SK-N-SH (cell line): ENCODE data around the gene RET. TPM values are rescaled to one million over a fixed set of nuclear protein-coding genes. Genes with fewer than 3 reads are reported as not detected.

Experiments
- CTCF ChIA-PET: fragments of 300-600, 350-600 bp; formaldehyde crosslinking; extraction: SDS; loops from one replicate; lab custom pipeline; 2021; lab: Yijun Ruan, JAX
- POLR2A ChIA-PET: fragments of 350-600 bp; sonication (Branson Sonifier 250); formaldehyde crosslinking; extraction: SDS; loops from one replicate; lab custom pipeline; 2020; ENCODE audit warnings: antibody characterized with exemption, inconsistent platforms; lab: Yijun Ruan, JAX
- DNase-seq: peaks from one replicate; pipeline ENCODE4 v3.0.0; 2012
- H2AFZ ChIP-seq: fragments of 200-600 bp; sonication (generic); 2 replicates; pipeline ENCODE4 v1.8.1; 2016; ENCODE audit warnings: antibody characterized with exemption, mild to moderate bottlenecking, low read depth
- H3F3A ChIP-seq: fragments of 200-600 bp; sonication (generic); replicated peaks from 2 replicates; pipeline ENCODE3; 2016; ENCODE audit warnings: antibody characterized with exemption, mild to moderate bottlenecking; ENCODE audit not compliant: insufficient read depth
- H3K27ac ChIP-seq, 2 experiments: fragments of 200-500 bp in 1 of 2; fragments of 200-600 bp in 1 of 2; sonication (Bioruptor generic) in 1 of 2; sonication (generic), shearing (Covaris generic) in 1 of 2; 2 replicates each; pipeline versions ENCODE4 v1.5.1 to v1.6.1; 2014 to 2016; ENCODE audit warnings: low read depth in 2 of 2, inconsistent platforms in 1 of 2, low read length in 1 of 2, mild to moderate bottlenecking in 1 of 2, mixed read lengths in 1 of 2
- H3K27me3 ChIP-seq: fragments of 200-600 bp; sonication (generic), shearing (Covaris generic); 2 replicates; pipeline ENCODE4 v1.6.1; 2016; ENCODE audit warnings: mixed run types; ENCODE audit not compliant: insufficient read depth
- H3K36me3 ChIP-seq, 2 experiments: fragments of 200-500 bp in 1 of 2; fragments of 200-600 bp in 1 of 2; sonication (Bioruptor generic) in 1 of 2; sonication (generic) in 1 of 2; replicated peaks in 1 of 2; 2 replicates each; pipeline versions ENCODE3 to v1.5.1; 2014 to 2016; ENCODE audit warnings: low read length in 1 of 2, mild to moderate bottlenecking in 1 of 2; ENCODE audit not compliant: insufficient read depth in 2 of 2, control insufficient read depth in 1 of 2
- H3K4me1 ChIP-seq, 2 experiments: fragments of 200-500 bp in 1 of 2; fragments of 200-600 bp in 1 of 2; sonication (Bioruptor generic) in 1 of 2; sonication (generic), shearing (Covaris generic) in 1 of 2; 2 replicates each; pipeline versions ENCODE4 v1.5.1 to v1.6.1; 2014 to 2016; ENCODE audit warnings: low read depth in 1 of 2, low read length in 1 of 2, mixed run types in 1 of 2; ENCODE audit not compliant: insufficient read depth in 2 of 2, control insufficient read depth in 1 of 2
- H3K4me2 ChIP-seq: fragments of 200-600 bp; sonication (generic), shearing (Covaris generic); 2 replicates; pipeline ENCODE4 v1.6.1; 2017; ENCODE audit warnings: mixed run types
- H3K4me3 ChIP-seq, 2 experiments: fragments of 200-500 bp in 1 of 2; fragments of 200-600 bp in 1 of 2; sonication (Bioruptor generic) in 1 of 2; sonication (generic), shearing (Covaris generic) in 1 of 2; 2 replicates each; pipeline versions ENCODE4 v1.5.1 to v1.8.1; 2014 to 2016; ENCODE audit warnings: low read depth in 2 of 2, inconsistent platforms in 1 of 2, low read length in 1 of 2, mild to moderate bottlenecking in 1 of 2, mixed read lengths in 1 of 2, moderate library complexity in 1 of 2
- H3K79me2 ChIP-seq: fragments of 200-600 bp; sonication (generic); 2 replicates; pipeline ENCODE4 v1.8.1; 2017; ENCODE audit warnings: mild to moderate bottlenecking; ENCODE audit not compliant: insufficient read depth
- H3K9ac ChIP-seq: fragments of 200-600 bp; sonication (generic); 2 replicates; pipeline ENCODE4 v1.6.1; 2017; ENCODE audit warnings: mixed run types
- H3K9me2 ChIP-seq: fragments of 200-600 bp; sonication (generic); 2 replicates; pipeline ENCODE4 v1.6.1; 2017; ENCODE audit warnings: mixed run types
- H3K9me3 ChIP-seq: fragments of 200-600 bp; sonication (generic); 2 replicates; pipeline ENCODE4 v1.6.1; 2017; ENCODE audit warnings: mixed run types, mild to moderate bottlenecking, moderate library complexity
- H4K20me1 ChIP-seq: fragments of 200-600 bp; sonication (generic); 2 replicates; pipeline ENCODE4 v1.6.1; 2017; ENCODE audit warnings: mild to moderate bottlenecking, mixed run types; ENCODE audit not compliant: insufficient read depth
- EP300 ChIP-seq, 2 experiments: IDR thresholded peaks; 2 replicates each; pipeline versions ENCODE4 v1.4.0 to v1.6.1; 2012; ENCODE audit warnings: borderline replicate concordance in 1 of 2, low read depth in 1 of 2, low read length in 1 of 2
- FOXM1 ChIP-seq: IDR thresholded peaks from 2 replicates; pipeline ENCODE4 v1.4.0; 2012; ENCODE audit warnings: low read depth, mild to moderate bottlenecking
- GABPA ChIP-seq: IDR thresholded peaks from 2 replicates; pipeline ENCODE4 v1.4.0; 2012; ENCODE audit warnings: low read depth, mild to moderate bottlenecking
- MXI1 ChIP-seq: IDR thresholded peaks from 2 replicates; pipeline ENCODE4 v1.6.1; 2012; ENCODE audit warnings: mild to moderate bottlenecking, low read depth, low read length, improper control_type of control experiment
- NFIC ChIP-seq: IDR thresholded peaks from 2 replicates; pipeline ENCODE4 v1.4.0; 2012; ENCODE audit warnings: borderline replicate concordance
- POLR2AphosphoS5 ChIP-seq: IDR thresholded peaks from 2 replicates; pipeline ENCODE4 v1.6.1; 2012; ENCODE audit warnings: low read depth, low read length
- RXRA ChIP-seq: IDR thresholded peaks from 2 replicates; pipeline ENCODE4 v1.4.0; 2012; ENCODE audit warnings: low read depth, mild to moderate bottlenecking, borderline replicate concordance
- SMC3 ChIP-seq: IDR thresholded peaks from 2 replicates; pipeline ENCODE4 v1.6.1; 2012; ENCODE audit warnings: low read depth, low read length, improper control_type of control experiment
- TAF1 ChIP-seq: IDR thresholded peaks from 2 replicates; pipeline ENCODE4 v1.6.1; 2012; ENCODE audit warnings: low read depth, mild to moderate bottlenecking, low read length, moderate library complexity, borderline replicate concordance
- TEAD4 ChIP-seq: IDR thresholded peaks from 2 replicates; pipeline ENCODE4 v1.4.0; 2012; ENCODE audit warnings: mild to moderate bottlenecking, borderline replicate concordance; ENCODE audit not compliant: insufficient read depth
- WGBS: methylation state at CpG from one replicate; pipeline ENCODE4 v1.1.6; 2017; ENCODE audit warnings: low lambda C conversion rate; 5-methylcytosine and 5-hydroxymethylcytosine counted together
- polyA plus RNA-seq, 3 experiments: library from polyadenylated mRNA; depleted of rRNA; stranded (reverse); fragments of >200 nt; gene quantifications; 2 replicates each; pipeline ENCODE4 v1.2.3, GENCODE V29; 2012
- TF ChIP-seq, protein P1 (sequence below): IDR thresholded peaks from 2 replicates; pipeline ENCODE4 v1.4.0; 2012; ENCODE audit warnings: low read depth, borderline replicate concordance
- TF ChIP-seq, protein P2 (sequence below): fragments of 150-350 bp; IDR thresholded peaks from 2 replicates; pipeline ENCODE4 v1.6.1; 2017; ENCODE audit warnings: antibody characterized with exemption, low read length, low read depth, borderline replicate concordance
- TF ChIP-seq, protein P3 (sequence below): IDR thresholded peaks from 2 replicates; pipeline ENCODE4 v1.4.0; 2012; ENCODE audit warnings: low read depth
- TF ChIP-seq, protein P4 (sequence below): IDR thresholded peaks from 2 replicates; pipeline ENCODE4 v1.4.0; 2012; ENCODE audit warnings: low read depth, borderline replicate concordance

RET gene
- polyA plus RNA-seq, 1 of the 3 experiments (the other 2 are of a cell fraction) = 3.2 TPM

DNA sequence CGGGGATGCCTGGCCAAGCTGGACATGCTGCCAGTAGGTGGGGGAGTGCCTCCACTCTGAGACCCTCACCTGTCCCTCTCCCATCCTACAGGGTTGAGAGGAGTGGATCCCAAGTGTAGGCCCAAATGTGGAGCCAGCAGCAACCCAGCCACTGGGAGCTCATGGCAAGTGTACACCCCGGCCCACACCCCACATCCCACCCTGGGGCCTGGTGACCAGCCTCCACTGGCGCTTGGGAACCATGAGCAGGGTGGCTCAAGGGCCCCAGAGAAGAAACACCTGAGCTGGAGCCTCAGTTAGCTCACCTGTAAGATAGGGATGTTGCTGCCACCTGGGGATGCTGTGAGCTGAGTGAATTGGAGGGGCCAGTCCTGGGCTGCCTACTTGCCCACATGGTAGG is 10.4 kb upstream of the RET start:
- Histone ChIP-seq H3K27ac (no peak overlapping the region), H3K4me3 (no peak overlapping the region), H3K36me3 (no peaks in the 10 kb centered on the region), H3F3A (no peaks in the 10 kb centered on the region), H4K20me1 (no peaks in the 10 kb centered on the region), H3K79me2 (no peaks in the 10 kb centered on the region), H3K9ac (no peak overlapping the region), H3K9me3 (no peaks in the 10 kb centered on the region), H3K9me2 (no peaks in the 10 kb centered on the region), H3K4me2 (no peak overlapping the region), H3K27me3 (no peaks in the 10 kb centered on the region), H2AFZ (no peak overlapping the region), H3K4me1 (peaks cover 0 to 81% of the 10 kb centered on the region in 2 experiments; a peak in 1 of 4 replicates)
- TF ChIP-seq MXI1 (no peak), RXRA (no peak)
- TF ChIP-seq, protein P1, sequence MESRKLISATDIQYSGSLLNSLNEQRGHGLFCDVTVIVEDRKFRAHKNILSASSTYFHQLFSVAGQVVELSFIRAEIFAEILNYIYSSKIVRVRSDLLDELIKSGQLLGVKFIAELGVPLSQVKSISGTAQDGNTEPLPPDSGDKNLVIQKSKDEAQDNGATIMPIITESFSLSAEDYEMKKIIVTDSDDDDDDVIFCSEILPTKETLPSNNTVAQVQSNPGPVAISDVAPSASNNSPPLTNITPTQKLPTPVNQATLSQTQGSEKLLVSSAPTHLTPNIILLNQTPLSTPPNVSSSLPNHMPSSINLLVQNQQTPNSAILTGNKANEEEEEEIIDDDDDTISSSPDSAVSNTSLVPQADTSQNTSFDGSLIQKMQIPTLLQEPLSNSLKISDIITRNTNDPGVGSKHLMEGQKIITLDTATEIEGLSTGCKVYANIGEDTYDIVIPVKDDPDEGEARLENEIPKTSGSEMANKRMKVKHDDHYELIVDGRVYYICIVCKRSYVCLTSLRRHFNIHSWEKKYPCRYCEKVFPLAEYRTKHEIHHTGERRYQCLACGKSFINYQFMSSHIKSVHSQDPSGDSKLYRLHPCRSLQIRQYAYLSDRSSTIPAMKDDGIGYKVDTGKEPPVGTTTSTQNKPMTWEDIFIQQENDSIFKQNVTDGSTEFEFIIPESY = no peak
- TF ChIP-seq, protein P2, sequence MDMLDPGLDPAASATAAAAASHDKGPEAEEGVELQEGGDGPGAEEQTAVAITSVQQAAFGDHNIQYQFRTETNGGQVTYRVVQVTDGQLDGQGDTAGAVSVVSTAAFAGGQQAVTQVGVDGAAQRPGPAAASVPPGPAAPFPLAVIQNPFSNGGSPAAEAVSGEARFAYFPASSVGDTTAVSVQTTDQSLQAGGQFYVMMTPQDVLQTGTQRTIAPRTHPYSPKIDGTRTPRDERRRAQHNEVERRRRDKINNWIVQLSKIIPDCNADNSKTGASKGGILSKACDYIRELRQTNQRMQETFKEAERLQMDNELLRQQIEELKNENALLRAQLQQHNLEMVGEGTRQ = no peak
- DNase-seq = no peak
- CTCF ChIA-PET = interaction anchor here (1.2 to 5.9 kb wide), 5 partner anchors 11 to 203 kb away, joined by 3 to 63 read pairs (median 4); partner anchors contain the start of gene RET
- POLR2A ChIA-PET = interaction anchor here (0.6 kb wide), 1 partner anchor 374 kb away, joined by 3 read pairs; no protein-coding TSS in a partner anchor
- WGBS = 50% methylated on average over 1 of the region's 3 CpGs

DNA sequence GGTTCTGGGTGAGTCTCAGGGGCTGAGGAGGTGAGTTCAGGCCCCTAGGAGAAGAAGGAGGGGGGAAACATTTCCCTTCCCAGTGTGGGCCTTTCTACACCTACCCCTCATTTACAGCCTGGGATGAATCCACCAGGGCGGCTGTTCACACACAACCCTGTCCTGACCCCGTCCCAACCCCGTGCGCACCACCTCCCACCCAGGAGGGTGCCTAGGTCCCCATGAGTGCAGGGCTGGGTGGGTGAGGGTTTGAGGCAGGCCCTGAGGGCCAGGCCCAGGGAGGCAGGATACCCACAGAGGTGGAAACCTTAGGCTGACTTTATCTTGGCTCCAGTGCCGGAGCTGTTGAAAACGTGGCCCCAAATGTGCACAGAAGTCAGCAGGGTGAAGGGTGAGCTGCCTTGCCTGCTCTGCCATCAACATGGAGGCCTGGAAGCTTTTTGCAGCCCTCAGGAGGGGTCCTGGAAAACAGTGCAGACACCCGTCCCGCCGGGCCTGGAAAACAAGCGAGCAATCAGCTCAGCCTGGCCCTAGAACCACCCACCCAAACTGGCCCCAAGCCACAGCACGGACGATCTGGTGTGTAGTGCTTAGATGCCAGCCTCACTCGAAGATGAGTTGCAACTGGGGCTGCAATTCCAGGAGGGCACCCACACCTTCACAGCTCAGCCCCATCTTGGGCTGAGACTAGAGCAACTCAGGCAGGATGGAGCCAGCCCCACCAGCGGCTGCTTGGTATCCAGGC is 9.3 kb upstream of the RET start:
- POLR2A ChIA-PET = interaction anchor here (0.9 to 2.6 kb wide), 3 partner anchors 9 to 197 kb away, joined by 3 to 11 read pairs (median 3); no protein-coding TSS in a partner anchor
- CTCF ChIA-PET = interaction anchor here (0.8 to 5.9 kb wide), 9 partner anchors 10 to 204 kb away, joined by 3 to 63 read pairs (median 4); partner anchors contain the start of gene RET

More for the DNA sequence above, 9.3 kb upstream of the RET start:
- H3K4me3 ChIP-seq = no peak overlapping the region
- H3K9me2 ChIP-seq = no peaks in the 10 kb centered on the region
- H3K27me3 ChIP-seq = no peaks in the 10 kb centered on the region
- H3K4me2 ChIP-seq = no peak overlapping the region
- no peak for DNase-seq
- H3F3A ChIP-seq = no peaks in the 10 kb centered on the region
- no peak for TF ChIP-seq TAF1
- no peak for TF ChIP-seq NFIC
- no peak for TF ChIP-seq MXI1
- no peak for TF ChIP-seq POLR2AphosphoS5
- no peak for TF ChIP-seq EP300 (IDR thresholded peaks at IDR 0.05; ENCODE audit: borderline replicate concordance in 1 of 2, low read depth in 1 of 2, low read length in 1 of 2)
- TF ChIP-seq, protein P3, sequence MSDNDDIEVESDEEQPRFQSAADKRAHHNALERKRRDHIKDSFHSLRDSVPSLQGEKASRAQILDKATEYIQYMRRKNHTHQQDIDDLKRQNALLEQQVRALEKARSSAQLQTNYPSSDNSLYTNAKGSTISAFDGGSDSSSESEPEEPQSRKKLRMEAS = no peak
- no peak for TF ChIP-seq TEAD4
- no peak for TF ChIP-seq FOXM1
- TF ChIP-seq SMC3 = no peak
- TF ChIP-seq, protein P4, sequence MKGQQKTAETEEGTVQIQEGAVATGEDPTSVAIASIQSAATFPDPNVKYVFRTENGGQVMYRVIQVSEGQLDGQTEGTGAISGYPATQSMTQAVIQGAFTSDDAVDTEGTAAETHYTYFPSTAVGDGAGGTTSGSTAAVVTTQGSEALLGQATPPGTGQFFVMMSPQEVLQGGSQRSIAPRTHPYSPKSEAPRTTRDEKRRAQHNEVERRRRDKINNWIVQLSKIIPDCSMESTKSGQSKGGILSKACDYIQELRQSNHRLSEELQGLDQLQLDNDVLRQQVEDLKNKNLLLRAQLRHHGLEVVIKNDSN = no peak
- no peak for TF ChIP-seq GABPA
- TF ChIP-seq, all 33 proteins: peak for 0
- H3K9ac ChIP-seq = no peak overlapping the region
- H3K9me3 ChIP-seq = no peaks in the 10 kb centered on the region
- peaks cover 0 to 80% of the 10 kb centered on the region in 2 experiments; a peak in 1 of 4 replicates for H3K4me1 ChIP-seq
- H3K79me2 ChIP-seq = no peaks in the 10 kb centered on the region
- peak overlapping the region in 1 of 2 experiments; percentile 88; a peak in 2 of 4 replicates for H3K27ac ChIP-seq
- no peaks in the 10 kb centered on the region for H3K36me3 ChIP-seq
- no peaks in the 10 kb centered on the region for H4K20me1 ChIP-seq
- WGBS = 80% methylated on average over 6 of the region's 14 CpGs
- H2AFZ ChIP-seq = no peak overlapping the region
